GM19099 (cell line): ENCODE data around the gene MIF4GD.

ENCODE experiments used
- POLR2A ChIP-seq: IDR thresholded peaks from 3 replicates; pipeline ENCODE4 v1.6.1; 2011; ENCODE audit warnings: low read depth; ENCODE audit not compliant: insufficient read length; ENCODE audit errors: extremely low read depth

MIF4GD gene

GRCh38 chr17:75245011-75245410, 26.0 kb downstream of the MIF4GD start:
- no peak for TF ChIP-seq POLR2A

GRCh38 chr17:75244133-75244866, 26.7 kb downstream of the MIF4GD start:
- TF ChIP-seq POLR2A, result no peak

DNA sequence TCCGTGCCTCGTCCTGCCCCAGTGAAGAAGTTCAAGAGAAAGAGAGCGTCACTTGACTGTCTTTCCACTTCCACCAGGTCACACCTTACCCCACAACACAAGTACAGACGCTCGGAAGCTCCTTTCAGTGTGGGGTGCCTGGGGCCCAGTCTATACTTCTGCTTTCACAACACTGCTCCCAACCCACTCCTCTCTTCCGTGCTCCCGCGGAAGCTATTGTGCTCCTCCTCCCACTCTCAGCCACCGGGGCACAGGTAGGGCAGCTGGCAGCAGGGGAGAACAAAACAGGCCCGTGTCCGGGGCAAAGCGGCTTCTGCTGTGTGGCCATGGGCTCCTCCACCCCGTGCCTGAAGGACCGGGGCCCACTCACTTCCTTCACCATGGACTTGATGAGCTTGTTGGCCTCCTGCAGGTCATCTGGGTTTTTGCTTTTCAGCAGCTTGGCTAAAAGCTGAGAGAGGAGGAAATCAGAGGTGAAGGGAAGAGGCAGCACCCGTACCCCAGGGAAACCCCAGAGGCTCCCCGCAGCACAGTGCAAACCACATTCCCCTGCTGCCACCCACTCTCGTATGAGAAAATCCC, 28.5 kb downstream of the MIF4GD start:
- no peak for TF ChIP-seq POLR2A

DNA sequence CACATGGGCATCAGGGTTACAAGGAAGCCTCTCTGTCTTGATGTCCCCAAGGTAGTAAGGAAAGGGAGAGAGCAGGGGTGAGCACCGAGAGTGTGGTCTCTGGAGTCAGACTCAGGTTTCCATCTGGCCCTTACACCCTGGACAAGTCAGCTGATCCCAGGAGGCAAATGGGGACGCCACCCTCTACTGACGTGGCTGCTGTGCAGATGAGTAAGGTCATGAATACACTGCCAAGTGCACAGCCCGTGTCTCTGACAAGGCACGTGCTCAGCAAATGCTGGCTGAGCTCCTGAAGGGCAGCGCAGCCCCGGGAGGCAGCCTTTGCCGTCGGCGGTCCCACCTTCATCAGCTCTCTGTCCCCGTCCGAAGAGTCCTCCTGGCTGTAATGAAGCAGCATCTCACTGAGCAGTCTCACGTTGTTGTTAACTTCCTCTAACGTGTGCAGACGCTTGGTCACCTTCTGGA, 29.0 kb downstream of the MIF4GD start:
- no peak for TF ChIP-seq POLR2A

- no peak for TF ChIP-seq POLR2A
These were observed 29.5 kb downstream of the MIF4GD start for GRCh38 chr17:75241502-75241901.

GRCh38 chr17:75241143-75241430, 29.9 kb downstream of the MIF4GD start:
- no peak for TF ChIP-seq POLR2A

DNA sequence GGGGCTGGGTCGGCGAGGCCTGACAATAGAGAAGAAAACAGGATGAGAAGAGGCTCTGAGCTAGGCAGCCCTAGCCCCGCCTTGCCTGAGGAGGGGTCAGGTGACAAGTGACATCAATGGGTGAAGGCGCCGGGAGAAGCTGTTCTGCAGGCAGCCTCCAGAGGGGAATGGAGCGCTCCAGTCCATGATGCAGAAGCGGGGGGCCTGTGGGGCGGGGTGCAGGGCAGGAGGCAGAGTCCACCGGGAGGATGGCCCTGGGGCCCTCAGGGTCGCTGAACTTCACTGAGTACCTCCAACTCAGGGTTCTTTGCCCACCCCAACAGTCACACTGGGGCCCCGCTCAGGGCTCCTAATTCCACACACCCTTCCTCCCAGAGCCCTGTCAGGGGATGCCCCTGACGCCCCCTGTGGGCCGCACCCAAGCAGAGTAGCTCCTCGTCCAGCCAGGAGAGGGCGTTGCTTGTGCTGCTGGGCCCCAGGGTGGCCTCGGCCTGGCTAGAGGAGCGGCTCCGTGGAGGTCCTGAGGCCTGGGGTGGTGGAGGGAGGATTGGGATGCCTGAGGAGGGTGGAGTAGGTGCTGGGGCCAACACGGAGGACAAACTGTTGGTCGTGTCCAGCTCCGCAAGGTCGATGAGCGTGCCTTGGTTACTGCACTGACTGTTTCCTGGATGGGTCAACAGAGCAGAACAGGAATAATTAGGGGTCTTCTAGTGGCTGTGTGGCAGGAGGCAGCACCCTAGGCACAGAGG, 30.5 kb downstream of the MIF4GD start:
- TF ChIP-seq POLR2A, result no peak

DNA sequence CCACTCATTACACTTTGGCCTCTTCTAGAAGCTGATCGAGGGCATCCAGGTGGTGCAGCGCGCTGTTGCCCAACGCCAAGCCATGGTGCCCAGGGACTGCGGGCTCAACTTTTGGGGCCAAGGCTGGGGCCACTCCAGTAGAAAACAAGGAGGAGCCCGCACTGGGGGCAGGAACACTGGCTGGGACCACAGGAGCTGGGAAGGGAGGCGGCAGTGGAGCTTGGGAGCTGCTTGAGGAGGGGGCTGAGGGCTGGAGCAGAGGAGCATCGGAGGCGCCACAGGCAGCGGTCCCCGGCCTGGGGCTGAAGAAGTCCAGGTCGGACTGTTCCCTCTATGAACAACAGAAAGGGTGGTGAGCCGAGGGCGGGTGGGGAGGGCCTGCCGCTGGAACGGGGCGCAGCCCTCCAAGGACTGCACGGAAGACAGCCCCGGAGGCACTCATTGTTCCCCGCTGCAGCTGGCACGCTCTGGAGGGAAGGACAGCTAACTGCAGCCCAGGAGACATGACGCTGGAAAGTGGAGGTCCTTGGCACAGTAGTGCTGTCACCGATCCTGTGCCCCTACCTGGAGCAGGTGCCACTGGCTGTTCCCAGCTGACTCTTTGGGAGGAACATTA, 31.1 kb downstream of the MIF4GD start:
- TF ChIP-seq POLR2A, result no peak

DNA sequence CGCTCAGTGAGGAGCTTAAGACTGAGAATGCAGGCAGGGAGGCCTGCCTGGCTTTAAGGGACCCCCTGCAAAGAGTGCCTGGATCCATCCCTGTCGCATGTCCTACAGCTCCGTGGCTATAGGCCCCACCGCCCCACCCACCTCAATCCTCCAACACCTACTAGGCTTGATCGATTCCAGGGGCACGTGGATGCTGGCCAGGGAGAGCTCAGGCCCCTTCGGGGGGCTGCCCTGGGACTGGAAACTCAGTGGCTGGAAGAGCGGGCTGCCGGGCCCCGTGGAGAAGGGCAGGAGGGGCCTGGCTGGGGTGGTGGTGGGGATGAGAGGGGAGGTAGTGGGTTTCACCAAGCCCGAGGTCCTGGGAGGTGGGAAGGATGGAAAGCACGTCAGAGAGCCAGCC, 31.8 kb downstream of the MIF4GD start:
- no peak for TF ChIP-seq POLR2A

- TF ChIP-seq POLR2A, result no peak
These were observed 32.3 kb downstream of the MIF4GD start for GRCh38 chr17:75238684-75239191.

GRCh38 chr17:75238020-75238580, 32.9 kb downstream of the MIF4GD start:
- TF ChIP-seq POLR2A, result no peak

DNA sequence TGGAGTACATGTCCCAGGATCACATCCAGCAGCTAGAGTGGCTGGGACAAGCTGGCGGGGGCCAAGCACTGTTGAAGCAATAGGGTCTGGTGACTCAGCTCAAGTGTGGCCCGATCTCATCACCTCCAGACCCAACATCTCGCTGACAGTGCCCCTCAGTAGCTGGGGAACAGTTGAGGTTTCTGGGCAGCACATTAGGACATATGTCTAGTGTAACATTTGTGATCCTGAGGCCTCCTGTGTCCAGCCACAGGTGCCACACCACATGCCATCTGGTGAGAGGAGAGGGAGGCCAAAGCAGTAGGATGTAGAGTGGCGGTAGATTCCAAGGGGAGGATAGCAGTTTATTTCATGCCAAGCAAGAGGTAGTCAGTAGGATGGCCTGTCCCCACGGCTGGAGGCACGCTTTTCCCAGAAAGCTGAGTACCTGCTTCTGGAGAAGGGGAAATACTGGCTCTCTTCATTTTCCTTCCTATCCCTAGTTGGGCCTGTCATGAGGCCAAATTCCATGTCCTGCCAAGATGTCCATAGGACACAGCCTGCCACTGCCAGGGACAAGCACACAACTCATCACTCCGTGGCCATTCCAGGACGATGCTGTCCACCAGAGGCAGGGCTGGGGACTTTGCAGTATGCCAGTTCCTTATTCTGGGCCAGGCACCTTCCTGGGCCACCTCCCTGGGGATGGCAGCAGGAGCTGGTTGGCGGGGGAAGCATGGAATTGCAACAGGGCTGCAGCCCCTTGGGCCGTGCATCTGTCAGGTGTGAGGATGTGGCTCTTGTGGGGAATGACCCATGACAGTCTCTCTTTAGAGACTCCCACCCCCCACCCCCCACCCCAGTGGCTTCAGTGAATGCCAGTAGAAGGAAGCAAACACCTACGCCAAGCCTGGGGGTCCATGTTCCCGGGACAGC, 33.7 kb downstream of the MIF4GD start:
- TF ChIP-seq POLR2A, result no peak

GRCh38 chr17:75232786-75233185, 38.2 kb downstream of the MIF4GD start:
- TF ChIP-seq POLR2A, result no peak
